ENCODE results near the gene SMG6.

- TF ChIP-seq CTCF (IDR thresholded peaks at IDR 0.05): no peak
- no peak for TF ChIP-seq POLR2A (IDR thresholded peaks at IDR 0.05)
These were observed 59.6 kb downstream of the SMG6 start for GRCh38 chr17:2243953-2244352.

Measured in heart left ventricle (tissue), 13 donors.